HG03135 (cell line): ENCODE measurements around the gene SLC7A14.

Experiments used
- ATAC-seq: cut with Tn5 transposase; IDR thresholded peaks from one replicate; pipeline ENCODE4 v1.9.1; 2021; ENCODE audit warnings: mild to moderate bottlenecking, moderate library complexity; ENCODE audit not compliant: unreplicated experiment

SLC7A14 gene

DNA sequence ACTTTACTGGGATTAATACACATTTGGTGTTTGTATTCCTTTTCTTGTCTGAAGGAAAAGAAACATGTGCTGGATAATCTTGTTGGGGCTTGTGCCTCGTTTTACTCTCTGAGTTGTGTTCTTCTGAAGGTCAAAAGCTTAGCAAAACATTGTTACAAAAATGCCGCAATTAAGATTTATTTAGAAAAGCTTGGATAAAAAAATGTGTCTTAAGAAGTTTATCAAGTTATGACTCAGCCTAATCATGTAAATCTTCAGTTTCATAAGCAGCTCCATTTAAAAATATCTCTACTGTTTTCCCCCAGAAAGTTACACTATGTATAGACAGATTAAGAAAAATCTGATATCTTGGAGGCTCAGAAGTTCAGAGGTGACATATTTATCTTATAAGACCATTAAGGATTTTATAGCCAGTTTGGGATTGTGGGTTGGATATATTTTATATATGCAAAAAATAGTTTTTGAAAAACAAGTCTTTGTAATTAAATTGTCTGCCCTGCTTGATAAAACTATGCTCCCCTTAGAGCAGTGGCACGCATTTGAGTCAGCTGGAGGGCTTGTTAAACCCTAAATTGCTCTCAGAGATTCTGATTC lies 110.7 kb downstream of the SLC7A14 start:
- ATAC-seq, result no peak

DNA sequence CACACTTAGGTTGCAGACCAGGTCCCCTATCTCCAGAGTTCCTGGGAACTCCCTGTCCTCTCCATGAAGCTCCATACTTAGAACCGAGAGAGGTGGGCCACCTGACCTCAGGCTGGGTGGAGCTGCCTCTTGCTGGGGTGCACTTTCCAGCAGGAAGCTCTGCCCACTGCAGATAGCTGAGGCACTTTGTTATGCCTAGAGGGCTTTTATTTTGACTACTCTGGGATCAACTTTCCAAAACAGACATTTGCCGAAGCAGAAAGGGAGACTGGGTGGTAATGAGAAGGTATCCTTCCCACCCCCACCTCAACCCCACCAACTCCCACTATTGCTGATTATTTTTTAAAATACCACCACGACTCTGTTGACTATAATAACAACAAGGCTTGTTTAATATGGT lies 112.5 kb downstream of the SLC7A14 start:
- no peak for ATAC-seq

DNA sequence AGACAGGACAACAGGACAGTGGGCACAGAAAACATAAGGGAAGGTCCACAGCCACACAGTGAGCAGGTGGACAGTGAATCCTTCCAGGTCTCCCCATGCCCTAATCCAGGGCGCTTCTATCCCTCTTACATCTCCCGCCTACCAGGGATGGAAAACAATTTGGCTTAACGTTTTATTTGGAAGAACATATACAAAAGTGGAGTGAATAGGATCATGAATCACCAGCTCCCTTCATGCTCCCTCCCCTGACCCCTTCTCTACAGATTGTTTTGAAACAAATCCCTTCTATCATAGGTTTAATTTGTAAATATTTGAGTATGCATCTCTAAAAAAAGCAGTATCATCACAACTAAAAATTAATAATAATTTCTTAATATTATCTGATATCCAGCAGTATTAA lies 114.7 kb downstream of the SLC7A14 start:
- ATAC-seq, result no peak

DNA sequence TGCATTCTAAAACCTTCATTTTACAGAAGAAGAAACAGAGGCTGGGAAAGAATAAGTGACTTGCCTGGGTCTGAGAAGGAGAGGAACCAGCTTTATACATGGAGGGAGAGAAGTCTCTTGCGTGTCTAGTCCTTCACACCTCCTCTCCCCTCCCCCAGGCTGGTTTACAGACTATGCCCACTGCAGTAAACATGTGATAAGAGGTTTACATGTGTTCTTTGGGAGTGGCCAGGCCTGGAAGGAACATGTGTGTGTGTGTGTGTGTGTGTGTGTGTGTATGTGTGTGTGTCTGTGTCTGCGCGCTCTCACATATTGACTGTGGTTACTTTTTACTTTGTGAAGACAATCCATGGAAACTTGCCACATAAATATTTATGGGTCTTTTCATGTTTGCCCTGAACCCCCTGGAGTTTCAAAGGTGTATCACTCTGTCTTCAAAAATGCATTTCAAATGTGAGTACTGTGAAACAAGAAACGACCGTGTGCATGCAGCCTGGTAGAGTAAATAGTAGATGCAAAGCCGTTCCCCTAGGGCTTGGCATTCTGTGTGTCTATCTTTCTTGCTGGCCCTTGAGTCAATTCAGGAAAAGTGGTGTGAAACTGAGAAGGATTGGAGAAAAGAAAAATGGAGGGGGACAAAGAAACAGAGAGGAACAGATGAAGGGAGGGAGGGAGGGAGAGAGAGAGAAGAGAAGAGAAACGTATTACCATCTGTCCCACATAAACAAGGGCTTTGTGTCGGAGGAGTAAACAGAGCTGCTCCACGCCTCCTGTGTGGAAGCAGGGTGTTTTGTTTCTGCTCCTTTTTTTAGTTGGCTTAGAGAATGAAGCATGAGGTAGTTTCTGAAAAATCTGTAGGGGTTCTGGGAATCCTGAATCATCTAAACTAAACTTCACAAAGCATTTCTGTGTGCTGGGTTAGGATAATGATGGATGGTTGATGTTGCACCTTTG lies 115.5 kb downstream of the SLC7A14 start:
- no peak for ATAC-seq

DNA sequence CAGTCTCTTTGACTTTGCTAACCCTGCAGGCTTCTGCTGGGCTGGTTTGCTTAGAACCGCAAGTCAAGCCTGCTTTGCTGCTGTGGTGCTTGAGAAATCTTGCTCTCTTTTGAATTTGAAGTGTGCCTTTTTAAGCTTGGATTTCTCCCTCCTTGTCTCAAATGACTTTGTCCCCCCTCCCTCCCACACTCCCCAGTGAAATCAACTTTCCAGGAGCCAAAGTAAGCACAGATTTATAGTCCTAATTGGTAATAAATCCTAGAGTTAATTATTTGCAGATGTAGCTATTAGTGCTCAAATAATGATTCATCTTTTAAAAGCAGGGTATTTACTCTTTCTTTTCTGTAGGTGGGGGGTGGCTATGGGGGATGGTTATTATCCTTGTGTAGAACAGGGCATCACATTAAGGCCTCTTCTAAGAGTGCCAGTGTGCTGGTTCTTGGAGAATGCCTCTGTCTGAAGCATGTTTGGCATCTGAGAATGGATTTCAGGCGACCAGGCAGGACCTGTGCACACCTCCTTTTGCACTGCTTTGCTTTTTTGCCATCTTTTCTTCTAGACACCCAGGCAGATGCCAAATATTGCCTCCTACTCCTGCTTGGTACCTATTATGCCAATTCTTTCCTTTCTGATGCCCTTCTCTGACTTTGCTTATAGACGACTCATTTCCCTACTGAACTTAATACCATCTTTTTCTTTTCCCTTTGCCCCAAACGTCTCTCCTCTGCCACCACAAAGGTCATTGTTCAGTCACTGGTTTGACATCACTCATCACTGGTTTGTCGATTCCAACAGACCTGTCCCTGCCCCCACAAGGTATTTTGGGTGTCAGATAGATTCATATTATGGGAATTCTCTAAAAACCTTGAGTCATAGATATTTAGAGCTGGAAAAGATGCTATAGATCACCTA lies 116.5 kb downstream of the SLC7A14 start:
- ATAC-seq, result no peak

DNA sequence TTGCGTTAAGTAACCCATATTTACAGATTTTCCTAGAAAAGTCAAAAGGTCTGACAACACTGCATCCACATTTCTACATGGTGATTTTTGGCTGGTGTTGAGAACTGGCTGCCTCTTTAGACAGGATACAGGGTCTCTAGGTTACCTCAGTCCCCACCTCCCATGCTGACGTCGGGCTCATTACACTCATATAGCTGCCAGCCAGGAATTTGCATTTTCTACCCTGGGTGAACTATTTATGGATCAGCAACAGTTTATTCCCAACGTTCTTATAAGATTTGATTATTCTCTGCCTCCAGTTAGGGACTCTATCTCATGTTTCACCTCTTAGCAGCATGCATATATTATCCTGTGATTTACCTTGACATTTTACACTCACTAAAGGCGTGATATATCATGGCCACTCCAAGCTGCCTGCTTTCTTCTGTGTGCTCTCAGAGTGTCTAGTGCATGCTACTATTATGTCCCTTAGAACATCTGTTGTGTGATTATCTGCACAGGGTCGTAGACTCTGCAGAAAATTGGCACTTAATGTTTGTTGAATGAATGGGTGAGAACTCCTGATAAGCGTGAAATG lies 118.2 kb downstream of the SLC7A14 start:
- no peak for ATAC-seq

DNA sequence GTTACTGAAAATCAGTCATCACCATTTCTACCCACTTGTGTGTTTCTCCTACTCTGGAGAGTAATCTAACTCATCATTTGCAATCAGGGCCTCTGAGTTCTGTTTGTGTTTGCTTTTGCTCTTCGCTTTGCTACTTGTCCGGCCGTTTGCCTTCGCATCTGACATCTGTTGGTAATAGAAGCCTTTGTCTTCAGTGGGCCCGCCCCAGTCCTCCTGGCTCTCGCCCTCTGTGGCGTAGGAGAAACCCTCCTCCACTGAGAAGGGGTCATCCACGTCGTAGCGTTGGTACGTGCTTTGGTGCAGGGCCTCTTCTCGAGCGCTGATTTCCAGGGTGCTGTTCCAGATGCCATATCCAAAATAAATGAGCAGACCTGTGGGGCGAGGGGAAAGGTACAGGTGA lies 118.9 kb downstream of the SLC7A14 start:
- no peak for ATAC-seq

DNA sequence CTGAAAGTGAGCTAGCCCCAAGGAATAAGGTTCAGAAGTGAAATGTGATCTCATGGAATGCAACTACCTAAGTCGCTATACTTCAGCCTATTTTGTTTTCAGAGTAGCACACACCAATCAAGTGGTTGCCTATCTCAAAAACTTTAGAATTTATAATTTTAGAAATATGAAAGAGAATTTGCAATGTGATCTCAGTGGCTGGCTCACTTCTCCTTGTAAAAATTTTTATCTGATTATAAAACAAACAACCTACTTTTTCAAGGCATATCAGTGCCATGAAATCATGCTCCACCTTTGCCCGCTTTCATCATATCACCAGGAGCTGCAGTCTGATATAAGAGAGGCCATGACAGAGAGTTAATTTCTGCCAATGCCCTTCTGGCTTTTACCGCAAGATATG lies 119.9 kb downstream of the SLC7A14 start:
- ATAC-seq, result no peak

DNA sequence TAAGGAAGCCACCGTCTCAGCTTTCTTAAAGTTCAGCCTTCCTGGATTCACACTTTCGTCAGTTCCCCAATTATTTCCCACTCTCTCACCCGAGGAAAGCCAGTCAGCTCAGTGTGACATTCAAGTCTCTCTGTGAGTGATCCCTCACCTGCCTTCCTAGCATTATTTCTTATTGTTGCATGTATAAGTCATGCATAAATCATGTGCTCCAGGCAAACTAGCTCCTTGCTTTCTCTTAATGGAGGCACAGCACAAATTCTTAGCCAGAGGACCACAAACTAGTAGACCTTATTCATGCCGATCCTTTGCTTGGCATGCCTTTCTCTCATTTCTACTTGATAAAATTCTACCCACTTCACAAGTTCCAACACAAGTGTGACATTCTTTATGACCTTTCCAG lies 122.9 kb downstream of the SLC7A14 start:
- no peak for ATAC-seq

DNA sequence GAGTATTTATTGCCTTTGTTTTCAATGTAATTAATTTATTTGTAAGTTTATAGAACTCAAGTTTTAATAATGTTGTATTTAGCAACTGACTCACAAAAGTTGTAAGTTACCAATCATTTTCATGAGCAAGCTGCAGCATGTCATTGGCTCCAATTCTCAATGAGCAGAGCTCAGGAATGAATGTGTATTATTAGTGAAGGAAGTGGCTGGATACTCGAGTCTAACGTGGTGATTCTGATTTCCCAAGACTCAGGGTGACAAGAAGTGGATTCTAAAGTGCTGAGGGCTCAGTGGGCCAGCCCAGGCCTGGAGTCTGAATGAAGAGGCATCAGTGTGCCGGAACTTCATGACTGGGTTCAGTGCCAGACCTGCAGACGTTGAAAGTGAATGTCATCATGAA lies 127.6 kb downstream of the SLC7A14 start:
- ATAC-seq, result no peak

DNA sequence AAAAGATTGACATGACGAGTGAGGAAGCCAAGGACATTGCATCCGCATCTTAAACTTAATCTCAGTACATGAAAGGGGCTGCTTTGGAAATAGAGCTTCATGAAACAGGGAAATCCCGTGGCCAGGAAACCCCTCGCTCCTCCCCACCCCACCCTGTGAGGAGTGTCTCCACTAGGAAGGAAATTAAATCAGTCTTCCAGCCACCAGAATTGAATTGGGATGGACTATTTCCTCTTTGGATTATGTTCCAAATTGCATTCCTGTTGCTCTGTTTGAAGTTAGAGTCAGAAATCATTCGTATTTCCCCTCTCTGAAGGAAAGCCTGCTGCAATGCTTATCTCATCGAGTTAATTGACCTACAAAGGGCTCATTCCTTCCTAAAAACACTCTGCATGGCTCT lies 131.4 kb downstream of the SLC7A14 start:
- ATAC-seq, result no peak

DNA sequence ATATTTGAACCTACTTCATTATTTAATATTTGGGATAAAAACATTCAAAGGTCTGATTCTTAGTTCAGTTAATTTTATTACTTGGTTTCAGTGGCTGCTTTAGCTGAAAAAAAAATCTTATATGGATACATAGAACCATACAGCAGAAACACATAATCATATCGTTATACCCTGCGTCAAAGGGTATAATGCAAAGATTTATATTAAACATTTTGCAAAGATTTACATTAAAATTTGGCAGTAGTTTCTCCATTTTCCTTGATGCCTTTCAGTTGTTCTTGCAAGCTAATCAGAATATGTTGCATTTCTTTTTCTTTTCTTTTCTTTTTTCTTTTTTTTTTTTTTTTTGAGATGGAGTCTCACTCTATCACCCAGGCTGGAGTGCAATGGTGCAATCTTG lies 135.8 kb downstream of the SLC7A14 start:
- no peak for ATAC-seq

DNA sequence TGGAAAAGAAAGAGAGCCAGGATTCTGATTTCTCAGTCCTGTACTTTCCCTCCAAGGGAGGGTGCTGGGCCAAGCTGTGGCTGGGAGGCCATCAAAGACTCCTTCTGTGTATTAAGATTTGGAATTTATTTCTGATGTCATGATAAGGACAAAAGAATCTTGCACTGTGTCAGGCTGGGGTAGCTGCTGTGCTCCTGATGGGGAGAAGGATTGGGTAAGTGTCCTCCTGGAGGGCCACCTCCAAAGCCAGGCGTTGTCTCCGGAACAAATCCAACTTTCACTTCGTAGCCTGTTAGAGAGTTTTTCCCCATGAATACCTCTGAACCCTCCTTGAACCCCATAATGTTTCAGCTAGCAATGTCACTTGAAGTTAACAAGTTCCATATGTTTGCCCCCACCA lies 137.3 kb downstream of the SLC7A14 start:
- no peak for ATAC-seq

DNA sequence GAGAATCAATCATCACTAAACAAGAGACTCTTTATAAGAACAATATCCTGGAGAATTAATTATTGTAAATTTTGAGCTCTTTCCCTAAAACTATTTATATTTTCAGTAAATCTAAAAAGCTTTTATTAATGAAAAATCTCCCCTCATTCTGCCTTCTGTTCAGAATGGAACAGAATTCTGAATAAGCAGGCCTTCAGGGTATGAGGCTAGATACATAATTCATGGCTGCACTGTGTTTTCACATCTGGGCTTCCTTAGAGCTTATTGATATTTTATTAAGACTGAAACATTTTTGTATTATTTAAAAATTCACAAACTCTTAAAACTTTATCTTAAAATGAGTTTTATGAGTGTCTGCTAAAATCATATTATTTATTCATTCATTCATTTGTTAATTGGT lies 142.4 kb downstream of the SLC7A14 start:
- ATAC-seq, result no peak

DNA sequence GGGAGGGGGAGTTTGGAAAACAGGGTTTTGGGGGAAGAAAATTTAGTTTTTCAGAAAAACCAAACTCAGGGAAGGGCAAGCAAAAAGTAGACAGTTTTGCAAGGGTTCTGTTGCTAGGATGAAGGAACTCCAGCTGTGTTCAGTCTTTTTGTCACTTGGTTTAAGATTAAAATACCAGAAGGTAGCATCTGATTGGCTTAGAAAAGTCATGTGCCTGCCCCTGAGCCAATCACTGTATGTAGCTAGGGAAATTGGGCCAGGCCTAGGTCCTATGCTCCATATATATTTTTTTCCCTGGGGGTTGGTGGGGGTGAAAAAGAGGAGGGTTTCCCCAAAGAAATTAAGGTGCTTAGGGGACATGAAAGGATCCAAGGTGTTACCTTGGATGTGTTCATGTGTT lies 142.9 kb downstream of the SLC7A14 start:
- no peak for ATAC-seq

DNA sequence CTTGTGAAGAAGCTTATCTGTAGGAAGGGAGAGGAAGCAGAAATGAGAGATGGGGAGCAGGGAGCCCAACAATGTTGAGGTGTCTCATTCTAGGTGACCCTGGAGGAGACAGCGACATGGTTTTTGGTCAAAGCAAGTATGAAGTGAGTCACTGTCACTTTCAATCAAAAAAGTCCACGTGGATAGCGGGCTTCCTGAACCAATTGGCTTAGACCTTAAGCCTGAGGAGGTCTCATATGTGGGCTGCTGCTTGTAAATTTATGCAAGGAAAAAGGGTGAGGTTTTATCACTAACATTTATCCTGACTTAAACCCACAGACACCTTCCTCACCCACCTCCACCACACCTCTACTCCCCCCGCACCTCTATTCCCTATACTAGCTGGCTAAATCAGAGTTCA lies 144.5 kb downstream of the SLC7A14 start:
- ATAC-seq, result no peak

DNA sequence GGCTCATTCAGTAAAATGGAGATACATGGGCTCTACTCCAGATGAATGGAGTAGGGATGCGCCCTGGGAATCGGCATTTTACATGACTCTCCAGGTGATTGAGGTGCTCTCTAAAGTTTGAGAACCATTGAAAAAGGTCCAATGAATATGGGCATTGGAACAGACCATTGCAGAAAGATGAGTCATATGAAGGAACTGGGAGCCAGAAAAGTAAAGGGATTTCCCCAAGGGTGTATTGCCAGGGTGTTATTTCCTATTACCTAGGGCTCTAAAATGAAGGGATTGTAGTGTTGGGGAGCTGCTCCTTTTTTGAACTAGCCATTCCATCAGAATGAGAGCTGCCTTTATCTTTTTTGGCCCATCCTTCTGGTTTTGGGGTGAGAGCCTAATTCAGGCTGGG lies 145.5 kb downstream of the SLC7A14 start:
- no peak for ATAC-seq

DNA sequence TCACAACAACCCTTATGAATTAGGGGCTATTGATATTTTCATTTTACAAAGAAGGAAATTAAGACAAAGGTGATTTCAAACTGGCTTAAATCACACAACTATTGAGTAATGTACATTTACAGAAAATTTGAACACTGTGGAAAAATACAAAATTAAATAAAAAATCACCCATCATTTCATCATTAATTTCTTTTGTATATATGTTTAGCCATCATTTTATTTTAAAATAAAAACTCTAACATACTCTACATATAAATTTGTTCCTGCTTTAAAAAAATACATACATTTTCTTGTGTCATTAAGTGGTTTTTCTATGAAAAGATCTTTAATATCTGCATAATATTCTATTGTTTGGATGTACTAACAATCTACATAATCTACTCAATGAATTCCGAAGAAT lies 147.0 kb downstream of the SLC7A14 start:
- ATAC-seq, result no peak

DNA sequence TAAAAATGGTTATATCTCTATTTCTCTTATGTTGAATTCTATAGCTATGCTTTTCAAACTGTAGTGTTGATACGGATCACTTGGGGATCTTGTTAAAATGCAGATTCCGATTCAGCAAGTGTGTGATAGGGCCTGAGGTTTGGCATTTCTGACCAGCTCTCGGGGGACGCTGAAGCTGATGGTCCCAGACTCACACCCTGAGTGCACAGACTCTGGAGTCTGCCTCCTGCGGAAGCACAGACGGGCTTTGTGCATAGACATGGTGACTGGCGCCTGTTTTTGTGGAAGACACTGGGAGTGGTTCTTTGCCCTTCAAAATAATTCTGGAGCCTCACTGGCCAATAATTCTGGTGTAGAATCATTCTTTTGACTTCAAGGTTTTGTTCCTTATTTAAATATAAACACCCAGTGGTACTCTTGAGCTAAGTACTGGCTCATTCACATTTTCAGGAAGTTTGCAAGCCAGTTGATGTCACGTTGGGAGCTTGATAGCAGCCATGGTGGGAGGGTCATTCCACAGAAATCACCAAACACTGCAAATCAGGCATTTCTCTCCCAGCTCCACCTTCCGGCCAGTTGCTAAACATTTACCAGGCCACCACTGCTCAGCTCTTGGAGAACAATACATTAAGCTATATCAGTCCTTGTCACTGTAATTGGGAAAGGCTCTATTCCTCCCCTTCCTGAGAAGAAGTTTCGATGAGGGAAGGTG lies 148.0 kb downstream of the SLC7A14 start:
- no peak for ATAC-seq

DNA sequence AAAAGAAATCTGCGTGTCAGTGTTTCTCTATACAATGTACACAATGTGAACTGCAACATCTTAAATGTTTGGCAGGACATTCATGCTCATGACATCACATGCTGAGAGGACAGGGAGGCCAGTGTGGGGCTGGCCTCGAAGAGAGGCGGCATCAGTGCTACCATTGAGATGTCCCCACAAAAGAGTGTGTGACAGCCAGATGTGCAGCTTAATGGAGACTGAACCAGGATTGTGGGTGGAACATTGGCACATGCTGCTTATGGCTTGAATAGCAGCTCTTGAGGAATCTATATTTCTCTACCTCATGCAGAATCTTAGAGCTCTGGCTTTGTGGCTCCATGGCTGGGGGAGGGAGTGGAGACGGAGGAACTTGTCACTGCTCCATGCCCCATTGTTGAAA lies 148.7 kb downstream of the SLC7A14 start:
- no peak for ATAC-seq

DNA sequence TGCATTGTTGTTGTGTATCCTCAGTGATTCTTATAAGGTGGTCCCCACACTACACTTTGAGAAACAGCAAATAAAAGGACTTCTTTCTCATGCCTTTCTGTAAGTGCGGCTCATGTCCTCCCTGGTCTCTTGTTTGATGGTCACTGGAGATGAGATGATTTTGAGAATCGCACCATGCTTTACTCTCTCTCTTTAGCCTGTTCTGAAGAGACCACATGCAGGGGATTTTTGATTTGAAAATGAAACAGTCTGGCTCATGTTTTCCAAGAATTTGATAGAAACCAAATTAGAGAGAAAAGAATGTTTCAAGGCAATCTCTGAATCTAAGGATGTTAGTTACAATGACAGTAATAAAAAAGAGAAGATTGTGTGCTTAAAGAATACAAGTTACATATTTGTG lies 149.2 kb downstream of the SLC7A14 start:
- ATAC-seq, result no peak
